Heart right ventricle (tissue), 16 donors: ENCODE data around the gene PLCB4. TPM values are rescaled to one million over a fixed set of nuclear protein-coding genes. Genes with fewer than 3 reads are reported as not detected.
A peak's percentile ranks its signal among the peaks of the same experiment; 100 is the strongest.

Experiments
- ATAC-seq, 8 donors: fragments of 200-7000 bp; cut with Tn5 transposase; one replicate each; pipeline ENCODE4 v1.9.1; 2020; ENCODE audit warnings: mild to moderate bottlenecking in 8 of 8, moderate library complexity in 8 of 8, moderate number of reproducible peaks in 1 of 8
- DNase-seq, 2 donors: peaks; one replicate each; pipeline ENCODE4 v3.0.0-alpha.2; 2020
- H3K27ac ChIP-seq, 10 donors: fragments of 200-600 bp; sonication (generic) in 2 of 10; one replicate each; pipeline versions ENCODE4 v1.5.0 to v1.8.0; 2020 to 2022; ENCODE audit warnings: mild to moderate bottlenecking in 3 of 10
- H3K27me3 ChIP-seq, 7 donors: fragments of 200-600 bp; one replicate each; pipeline ENCODE4 v1.8.0; 2021 to 2022; ENCODE audit warnings: mild to moderate bottlenecking in 2 of 7
- H3K36me3 ChIP-seq, 9 donors: fragments of 200-600 bp; sonication (generic) in 1 of 9; one replicate each; pipeline versions ENCODE4 v1.5.0 to v1.8.0; 2020 to 2022; ENCODE audit warnings: mild to moderate bottlenecking in 2 of 9
- H3K4me1 ChIP-seq, 9 donors: fragments of 200-600 bp; sonication (generic) in 1 of 9; one replicate each; pipeline versions ENCODE4 v1.5.0 to v1.8.0; 2020 to 2022; ENCODE audit warnings: mild to moderate bottlenecking in 4 of 9
- H3K4me3 ChIP-seq, 10 donors: fragments of 200-600 bp; sonication (generic) in 2 of 10; one replicate each; pipeline versions ENCODE4 v1.5.0 to v1.8.0; 2020 to 2022; ENCODE audit warnings: mild to moderate bottlenecking in 7 of 10, moderate library complexity in 2 of 10
- H3K9me3 ChIP-seq, 11 donors: fragments of 200-600 bp in 10 of 11; sonication (generic) in 2 of 11; one replicate each; pipeline versions ENCODE4 v1.5.0 to v1.8.0; 2013 to 2022; ENCODE audit warnings: mild to moderate bottlenecking in 2 of 11, control low read depth in 1 of 11, moderate library complexity in 1 of 11
- WGBS, 2 donors: extraction: QIAGEN DNeasy Blood & Tissue Kit; methylation state at CpG; one replicate each; pipeline ENCODE4 v1.1.7; 2013; ENCODE audit warnings: inconsistent platforms in 1 of 2; 5-methylcytosine and 5-hydroxymethylcytosine counted together
- intact Hi-C, 10 donors: fragments of 100-400 bp; cut with DNase I; formaldehyde crosslinking; loops; one replicate each; pipeline versions ENCODE4 v1.11.1 to v1.14.2; 2022
- polyA plus RNA-seq, 2 donors: library from polyadenylated mRNA; stranded (reverse); fragments of 200-250 nt; gene quantifications; one replicate each; pipeline ENCODE4 v1.2.3, GENCODE V29; 2013
- total RNA-seq, 10 donors: library from RNA; stranded (reverse); fragmentation: NEBNext Ultra II Directional in 3 of 10; extraction: Animal tissue kit (Norgen Biotek cat#: 25700) in 3 of 10; gene quantifications; one replicate each; pipeline versions ENCODE4 v1.2.1 to v1.2.4, GENCODE V29; 2021 to 2023
- TF ChIP-seq, protein P1 (sequence below), 9 donors: fragments of 200-600 bp; sonication (generic) in 2 of 9; IDR thresholded peaks; one replicate each; pipeline versions ENCODE4 v1.5.0 to v1.8.0; 2021 to 2022; ENCODE audit warnings: antibody characterized with exemption in 9 of 9, mild to moderate bottlenecking in 5 of 9, moderate library complexity in 1 of 9
- donor health status: Arrhythmogenic right ventricular cardiomyopathy.
- donor health status: ischemic (EF 13 %, LVEDD 7.1; RV severe dilation, severe dysfunction).
- donor health status: healthy with polysubstance abuse.
- donor health status: DM: no; HTN: yes; CAD: no.
- donor health status: DM: no; HTN: no; CAD: no.
- donor health status: ischemic (EF 25% LVEDD 6.9; RV normal size, moderate dysfunction).
- donor health status: ischemic (EF 25% LVEDD 5.7; RV mildly dilated, moderate dysfunction).
- donor health status: healthy.
- donor health status: DM: yes; HTN: yes; CAD: no.
- donor health status: Ischemic cardiomyopathy.
- donor health status: ischemic (EF 35%, LVEDD 5.7; RV mildly dilated, moderate dysfunction).
- donor health status: nonischemic (EF 11% LVEDD 7.7; RV severe dilation, severe dysfunction).
- donor health status: DM: yes; HTN: yes; CAD: no.
- donor health status: PGD.
- donor health status: ischemic (EF 29% LVEDD 5.4; RV normal size, mild dysfunction).
- donor health status: nonischemic (EF 23%, LVEDD 6.1; RV moderate dilation, normal function).

Gene PLCB4
- total and polyA plus RNA-seq, 12 donors: 3.6 to 33.3 (median 28.4) TPM

- peaks cover 0 to 90% (median 11%) of the 10 kb centered on the region in 9 donors for H3K36me3 ChIP-seq
- peak; percentile 80 to 93 (median 90) for ATAC-seq
- H3K4me1 ChIP-seq: peaks cover 0 to 24% (median 7%) of the 10 kb centered on the region in 9 donors
- H3K9me3 ChIP-seq: no peaks in the 10 kb centered on the region
- 53 to 57% methylated on average over 4 of the region's 4 CpGs for WGBS, 2 donors
- no peak overlapping the region for H3K4me3 ChIP-seq
- TF ChIP-seq, protein P1, sequence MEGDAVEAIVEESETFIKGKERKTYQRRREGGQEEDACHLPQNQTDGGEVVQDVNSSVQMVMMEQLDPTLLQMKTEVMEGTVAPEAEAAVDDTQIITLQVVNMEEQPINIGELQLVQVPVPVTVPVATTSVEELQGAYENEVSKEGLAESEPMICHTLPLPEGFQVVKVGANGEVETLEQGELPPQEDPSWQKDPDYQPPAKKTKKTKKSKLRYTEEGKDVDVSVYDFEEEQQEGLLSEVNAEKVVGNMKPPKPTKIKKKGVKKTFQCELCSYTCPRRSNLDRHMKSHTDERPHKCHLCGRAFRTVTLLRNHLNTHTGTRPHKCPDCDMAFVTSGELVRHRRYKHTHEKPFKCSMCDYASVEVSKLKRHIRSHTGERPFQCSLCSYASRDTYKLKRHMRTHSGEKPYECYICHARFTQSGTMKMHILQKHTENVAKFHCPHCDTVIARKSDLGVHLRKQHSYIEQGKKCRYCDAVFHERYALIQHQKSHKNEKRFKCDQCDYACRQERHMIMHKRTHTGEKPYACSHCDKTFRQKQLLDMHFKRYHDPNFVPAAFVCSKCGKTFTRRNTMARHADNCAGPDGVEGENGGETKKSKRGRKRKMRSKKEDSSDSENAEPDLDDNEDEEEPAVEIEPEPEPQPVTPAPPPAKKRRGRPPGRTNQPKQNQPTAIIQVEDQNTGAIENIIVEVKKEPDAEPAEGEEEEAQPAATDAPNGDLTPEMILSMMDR (IDR thresholded peaks at IDR 0.05): peak; percentile 49 to 84 (median 73)
- peak; percentile 56 to 62 for DNase-seq
- no peaks in the 10 kb centered on the region for H3K27me3 ChIP-seq
- intact Hi-C loops: loop anchor here in 5 of 10 donors (5.0 to 10.0 kb wide), 4 partner anchors 541 to 638 kb away; no protein-coding TSS in a partner anchor
- H3K27ac ChIP-seq: no peak overlapping the region
These were observed 324.3 kb downstream of the PLCB4 start for GRCh38 chr20:9392892-9393857.

GRCh38 chr20:9395971-9396370 is 327.1 kb downstream of the PLCB4 start:
- no peaks in the 10 kb centered on the region for H3K9me3 ChIP-seq
- DNase-seq (no peak), ATAC-seq (no peak)
- intact Hi-C loops: loop anchor here in 2 of 10 donors (10.0 kb wide), 1 partner anchor 641 kb away; no protein-coding TSS in a partner anchor
- H3K4me3 ChIP-seq: no peak overlapping the region
- H3K27me3 ChIP-seq: no peaks in the 10 kb centered on the region
- no peak overlapping the region for H3K27ac ChIP-seq
- TF ChIP-seq, protein P1 (IDR thresholded peaks at IDR 0.05): no peak
- peaks cover 0 to 38% (median 9%) of the 10 kb centered on the region in 9 donors for H3K4me1 ChIP-seq
- peaks cover 0 to 82% (median 4%) of the 10 kb centered on the region in 9 donors for H3K36me3 ChIP-seq
- 60 to 69% methylated on average over 1 of the region's 1 CpG for WGBS, 2 donors

DNA sequence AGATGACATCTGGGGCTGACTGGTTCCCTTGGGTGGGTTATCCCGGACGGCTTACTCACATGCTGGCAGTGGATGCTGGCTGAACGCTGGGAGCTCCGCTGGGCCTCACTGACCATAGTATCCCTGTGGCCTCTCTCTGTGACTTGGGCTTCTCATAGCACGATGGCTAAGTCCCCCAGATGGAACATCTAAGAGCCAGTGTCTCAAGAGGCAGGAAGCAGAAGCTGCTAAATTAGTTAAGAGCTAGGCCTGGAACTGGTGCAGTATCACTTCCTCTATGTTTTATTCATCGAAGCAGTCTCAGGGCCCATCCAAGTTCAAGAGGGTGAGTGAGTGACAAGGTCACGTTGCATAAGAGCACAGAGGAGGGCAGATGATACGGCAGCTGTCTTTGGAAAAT is 329.0 kb downstream of the PLCB4 start:
- Histone ChIP-seq H3K36me3 (peaks cover 0 to 87% (median 13%) of the 10 kb centered on the region in 9 donors), H3K9me3 (no peaks in the 10 kb centered on the region), H3K4me1 (peaks cover 0 to 37% (median 9%) of the 10 kb centered on the region in 9 donors), H3K27me3 (no peaks in the 10 kb centered on the region), H3K27ac (peak overlapping the region in 3 of 10 donors; percentile 10 to 18 (median 18)), H3K4me3 (no peak overlapping the region)
- ATAC-seq (peak; percentile 64 to 85 (median 76)), DNase-seq (peak; percentile 24 to 27)
- TF ChIP-seq, protein P1 (IDR thresholded peaks at IDR 0.05): no peak
- intact Hi-C loops: loop anchor here in 2 of 10 donors (10.0 kb wide), 1 partner anchor 643 kb away; no protein-coding TSS in a partner anchor
- WGBS, 2 donors: 32 to 56% methylated on average over 8 of the region's 8 CpGs

DNA sequence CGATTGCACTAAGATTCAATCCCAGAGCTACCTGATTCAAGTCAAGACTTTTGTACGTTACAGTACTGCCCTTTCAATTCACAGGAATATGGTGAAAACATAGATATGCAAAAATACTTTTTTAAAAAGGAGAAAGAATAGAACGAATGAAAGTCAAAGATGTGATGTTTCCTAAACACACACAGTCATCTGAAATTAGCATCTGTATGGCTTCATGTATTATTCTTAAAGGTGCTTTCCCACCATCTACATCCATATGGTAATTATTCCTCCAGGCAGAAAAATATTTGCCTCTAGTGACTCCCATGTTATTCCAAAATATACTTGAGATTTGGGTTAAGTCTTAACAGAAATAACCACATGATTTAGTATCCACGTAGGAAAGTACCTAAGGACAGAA is 330.0 kb downstream of the PLCB4 start:
- intact Hi-C loops: loop anchor here in 2 of 10 donors (10.0 kb wide), 1 partner anchor 644 kb away; no protein-coding TSS in a partner anchor
- DNase-seq: no peak
- no peak overlapping the region for H3K27ac ChIP-seq
- TF ChIP-seq, protein P1 (IDR thresholded peaks at IDR 0.05): no peak
- 71 to 96% methylated on average over 4 of the region's 4 CpGs for WGBS, 2 donors
- peaks cover 0 to 87% (median 20%) of the 10 kb centered on the region in 9 donors for H3K36me3 ChIP-seq
- no peak overlapping the region for H3K4me3 ChIP-seq
- no peak for ATAC-seq
- H3K9me3 ChIP-seq: no peaks in the 10 kb centered on the region
- peaks cover 0 to 28% (median 9%) of the 10 kb centered on the region in 9 donors for H3K4me1 ChIP-seq
- H3K27me3 ChIP-seq: no peaks in the 10 kb centered on the region
